CD4-positive, alpha-beta memory T cell (primary cell): Measurements from ENCODE around the gene INO80D. TPM values are rescaled to one million over a fixed set of nuclear protein-coding genes. Genes with fewer than 3 reads are reported as not detected.
"Not testable (repeated sequence)": the region's sequence is repeated elsewhere in the genome, so short reads cannot be mapped to it uniquely, and the experiment has no call there.

Experiments
- CTCF ChIA-PET: fragments of 350-600 bp; sonication (Branson Sonifier 250); formaldehyde crosslinking; loops from one replicate; lab custom pipeline; 2021; ENCODE audit warnings: inconsistent platforms; ENCODE audit not compliant: partially characterized antibody; lab: Charles Lee
- POLR2A ChIA-PET: fragments of 350-600 bp; sonication (Branson Sonifier 250); formaldehyde crosslinking; loops from one replicate; lab custom pipeline; 2021; ENCODE audit not compliant: partially characterized antibody; lab: Charles Lee
- DNase-seq, 5 donors: peaks; one replicate each; pipeline versions ENCODE4 v3.0.0 to v3.0.0-alpha.2; 2020 to 2022; ENCODE audit warnings: mixed read lengths in 1 of 5
- H3K27ac ChIP-seq: one replicate; pipeline ENCODE4 v1.7.0; 2013; ENCODE audit warnings: low read depth, low read length
- H3K27me3 ChIP-seq: 2 replicates; pipeline ENCODE4 v1.7.0; 2013; ENCODE audit warnings: mild to moderate bottlenecking, low read length, moderate library complexity; ENCODE audit not compliant: insufficient read depth
- H3K36me3 ChIP-seq: 2 replicates; pipeline ENCODE4 v1.7.0; 2013; ENCODE audit warnings: mild to moderate bottlenecking, low read length, moderate library complexity; ENCODE audit not compliant: insufficient read depth
- H3K4me1 ChIP-seq: 2 replicates; pipeline ENCODE4 v1.7.0; 2013; ENCODE audit warnings: mild to moderate bottlenecking, low read length, moderate library complexity; ENCODE audit not compliant: insufficient read depth
- H3K4me3 ChIP-seq, 2 donors: one replicate each; pipeline ENCODE4 v1.7.0; 2013; ENCODE audit warnings: low read length in 2 of 2, mild to moderate bottlenecking in 1 of 2
- H3K9me3 ChIP-seq, 2 donors: one replicate each; pipeline ENCODE4 v1.7.0; 2013; ENCODE audit warnings: low read length in 2 of 2, control low read depth in 1 of 2; ENCODE audit not compliant: control insufficient read depth in 1 of 2
- H3K27ac Mint-ChIP-seq, 7 donors: one replicate each; pipeline ENCODE4 v1.8.0; 2020 to 2021; ENCODE audit warnings: mixed read lengths in 7 of 7, mild to moderate bottlenecking in 6 of 7, inconsistent platforms in 3 of 7, moderate library complexity in 3 of 7
- H3K27me3 Mint-ChIP-seq, 2 donors: one replicate each; pipeline ENCODE4 v1.8.0; 2020 to 2021; ENCODE audit warnings: mixed read lengths in 2 of 2
- H3K36me3 Mint-ChIP-seq, 2 donors: one replicate each; pipeline ENCODE4 v1.8.0; 2020 to 2021; ENCODE audit warnings: mixed read lengths in 2 of 2, inconsistent platforms in 1 of 2, mild to moderate bottlenecking in 1 of 2
- H3K4me1 Mint-ChIP-seq, 4 donors: one replicate each; pipeline ENCODE4 v1.8.0; 2020 to 2021; ENCODE audit warnings: mixed read lengths in 4 of 4, mild to moderate bottlenecking in 1 of 4
- H3K4me3 Mint-ChIP-seq, 8 donors: one replicate each; pipeline ENCODE4 v1.8.0; 2020 to 2021; ENCODE audit warnings: mixed read lengths in 8 of 8, mild to moderate bottlenecking in 7 of 8, moderate library complexity in 6 of 8, inconsistent platforms in 3 of 8
- H3K9me3 Mint-ChIP-seq, 8 donors: one replicate each; pipeline ENCODE4 v1.8.0; 2020 to 2021; ENCODE audit warnings: mixed read lengths in 8 of 8, mild to moderate bottlenecking in 5 of 8, inconsistent platforms in 3 of 8, moderate library complexity in 1 of 8
- intact Hi-C: fragments of 100-400 bp; cut with micrococcal nuclease; formaldehyde crosslinking; loops from one replicate; pipeline ENCODE4 v1.15.1; 2023
- polyA plus RNA-seq, 2 donors: library from polyadenylated mRNA; unstranded; fragments of 300-500 nt; fragmentation: Illumina TruSeq; gene quantifications; one replicate each; pipeline ENCODE4 v1.2.3, GENCODE V29; 2021
- total RNA-seq, 2 experiments: library from RNA; stranded (reverse); gene quantifications; one replicate each; pipeline ENCODE4 v1.2.3, GENCODE V29; 2021

Gene INO80D
- total and polyA plus RNA-seq, 4 experiments from 2014 or later = 8.1 to 41.3 (median 25.1) TPM

- Histone ChIP-seq H3K27me3 (no peaks in the 10 kb centered on the region), H3K9me3 (no peaks in the 10 kb centered on the region), H3K4me1 (no peaks in the 10 kb centered on the region), H3K36me3 (peaks cover 11% of the 10 kb centered on the region), H3K4me3 (no peak overlapping the region), H3K27ac (no peak overlapping the region)
- ChIA-PET CTCF (interaction anchor here (1.0 kb wide), 1 partner anchor 11 kb away, joined by 3 read pairs; no protein-coding TSS in a partner anchor), POLR2A (interaction anchor here (1.0 kb wide), 1 partner anchor 13 kb away, joined by 3 read pairs; no protein-coding TSS in a partner anchor)
- Mint-ChIP-seq H3K4me1 (peaks cover 0 to 6% (median 4%) of the 10 kb centered on the region in 4 donors), H3K9me3 (no peaks in the 10 kb centered on the region), H3K36me3 (peaks cover 34 to 49% of the 10 kb centered on the region in 2 donors), H3K27me3 (no peaks in the 10 kb centered on the region), H3K4me3 (no peak overlapping the region), H3K27ac (no peak overlapping the region)
- DNase-seq = no peak
- intact Hi-C loops = no loop called here
Measured at GRCh38 chr2:205995260-205995659, 90.7 kb downstream of the INO80D start.

- Mint-ChIP-seq H3K4me3 (no peak overlapping the region), H3K4me1 (peaks cover 0 to 6% (median 4%) of the 10 kb centered on the region in 4 donors), H3K27me3 (no peaks in the 10 kb centered on the region), H3K27ac (no peak overlapping the region), H3K9me3 (no peaks in the 10 kb centered on the region), H3K36me3 (peaks cover 32 to 45% of the 10 kb centered on the region in 2 donors)
- Histone ChIP-seq H3K4me3 (no peak overlapping the region), H3K9me3 (no peaks in the 10 kb centered on the region), H3K4me1 (no peaks in the 10 kb centered on the region), H3K27ac (no peak overlapping the region), H3K36me3 (peaks cover 11% of the 10 kb centered on the region), H3K27me3 (no peaks in the 10 kb centered on the region)
- no peak for DNase-seq
- ChIA-PET CTCF (no interaction called here), POLR2A (interaction anchor here (1.0 kb wide), 1 partner anchor 12 kb away, joined by 3 read pairs; no protein-coding TSS in a partner anchor)
- intact Hi-C loops = no loop called here
Measured at GRCh38 chr2:205994344-205994743, 91.6 kb downstream of the INO80D start.

GRCh38 chr2:205990104-205990503 is 95.9 kb downstream of the INO80D start:
- intact Hi-C loops = no loop called here
- Histone ChIP-seq H3K27ac (no peak overlapping the region), H3K36me3 (peaks cover 11% of the 10 kb centered on the region), H3K9me3 (no peaks in the 10 kb centered on the region), H3K4me1 (no peaks in the 10 kb centered on the region), H3K27me3 (no peaks in the 10 kb centered on the region), H3K4me3 (no peak overlapping the region)
- no peak overlapping the region for H3K4me3 Mint-ChIP-seq
- peak overlapping the region in 2 of 7 donors; percentile 9 to 24 for H3K27ac Mint-ChIP-seq
- peaks cover 17 to 26% of the 10 kb centered on the region in 2 donors for H3K36me3 Mint-ChIP-seq
- DNase-seq = no peak
- POLR2A ChIA-PET = no interaction called here
- CTCF ChIA-PET = no interaction called here
- H3K9me3 Mint-ChIP-seq = no peaks in the 10 kb centered on the region
- peaks cover 0 to 3% (median 0%) of the 10 kb centered on the region in 4 donors for H3K4me1 Mint-ChIP-seq
- no peaks in the 10 kb centered on the region for H3K27me3 Mint-ChIP-seq

GRCh38 chr2:205989271-205990071 is 96.5 kb downstream of the INO80D start:
- Histone ChIP-seq H3K27me3 (no peaks in the 10 kb centered on the region), H3K4me1 (no peaks in the 10 kb centered on the region), H3K36me3 (peaks cover 7% of the 10 kb centered on the region), H3K4me3 (no peak overlapping the region), H3K9me3 (no peaks in the 10 kb centered on the region), H3K27ac (no peak overlapping the region)
- ChIA-PET POLR2A (no interaction called here), CTCF (no interaction called here)
- H3K4me1 Mint-ChIP-seq = peaks cover 0 to 2% (median under 1%) of the 10 kb centered on the region in 4 donors
- no peak for DNase-seq
- no peaks in the 10 kb centered on the region for H3K9me3 Mint-ChIP-seq
- H3K36me3 Mint-ChIP-seq = peaks cover 15 to 23% of the 10 kb centered on the region in 2 donors
- no peak overlapping the region for H3K4me3 Mint-ChIP-seq
- no peaks in the 10 kb centered on the region for H3K27me3 Mint-ChIP-seq
- peak overlapping the region in 2 of 7 donors; percentile 22 to 83 for H3K27ac Mint-ChIP-seq
- intact Hi-C loops = no loop called here

- H3K4me3 Mint-ChIP-seq, intact Hi-C loops, H3K27ac ChIP-seq, H3K4me1 Mint-ChIP-seq, H3K9me3 Mint-ChIP-seq, H3K4me3 ChIP-seq, H3K36me3 ChIP-seq, H3K4me1 ChIP-seq, DNase-seq, H3K27me3 ChIP-seq, H3K9me3 ChIP-seq, POLR2A ChIA-PET, H3K27me3 Mint-ChIP-seq, CTCF ChIA-PET: not testable (repeated sequence)
- Mint-ChIP-seq H3K36me3 (peaks cover 9 to 15% of the 10 kb centered on the region in 2 donors), H3K27ac (peak overlapping the region in 1 of 7 donors; percentile 79)
Measured at GRCh38 chr2:205988681-205989080, 97.3 kb downstream of the INO80D start.

GRCh38 chr2:205988274-205988673 is 97.7 kb downstream of the INO80D start:
- ChIA-PET POLR2A (no interaction called here), CTCF (no interaction called here)
- no peak for DNase-seq
- H3K4me1 Mint-ChIP-seq = peaks cover 0 to 4% (median 3%) of the 10 kb centered on the region in 4 donors
- Histone ChIP-seq H3K27me3 (no peaks in the 10 kb centered on the region), H3K36me3 (no peaks in the 10 kb centered on the region), H3K4me3 (no peak overlapping the region), H3K4me1 (no peaks in the 10 kb centered on the region), H3K9me3 (no peaks in the 10 kb centered on the region), H3K27ac (no peak overlapping the region)
- H3K9me3 Mint-ChIP-seq = no peaks in the 10 kb centered on the region
- peak overlapping the region in 1 of 7 donors; percentile 28 for H3K27ac Mint-ChIP-seq
- H3K36me3 Mint-ChIP-seq = peaks cover 5 to 11% of the 10 kb centered on the region in 2 donors
- intact Hi-C loops = no loop called here
- no peaks in the 10 kb centered on the region for H3K27me3 Mint-ChIP-seq
- H3K4me3 Mint-ChIP-seq = no peak overlapping the region

- H3K4me3 Mint-ChIP-seq, DNase-seq, H3K27ac Mint-ChIP-seq, H3K9me3 ChIP-seq, H3K27me3 ChIP-seq, H3K4me1 ChIP-seq, H3K9me3 Mint-ChIP-seq, H3K27ac ChIP-seq, H3K36me3 Mint-ChIP-seq, H3K36me3 ChIP-seq, intact Hi-C loops, H3K27me3 Mint-ChIP-seq, POLR2A ChIA-PET, H3K4me1 Mint-ChIP-seq, H3K4me3 ChIP-seq: not testable (repeated sequence)
- CTCF ChIA-PET = interaction anchor here (1.1 to 1.7 kb wide), 2 partner anchors 12 to 38 kb away, joined by 3 to 5 read pairs; no protein-coding TSS in a partner anchor
Measured at GRCh38 chr2:205986334-205986733, 99.6 kb downstream of the INO80D start.
